Muscle layer of duodenum (tissue), 2 donors: ENCODE measurements around the gene RUNX3.
"Not testable (repeated sequence)": the region's sequence is repeated elsewhere in the genome, so short reads cannot be mapped to it uniquely, and the experiment has no call there.

Experiments used
- H3K27ac ChIP-seq: one replicate; pipeline ENCODE4 v1.7.0; 2013; ENCODE audit warnings: mild to moderate bottlenecking, low read length
- H3K27me3 ChIP-seq: one replicate; pipeline ENCODE4 v1.7.0; 2013; ENCODE audit warnings: low read depth, mild to moderate bottlenecking, control low read depth, low read length
- H3K36me3 ChIP-seq, 2 donors: one replicate each; pipeline ENCODE4 v1.7.0; 2013; ENCODE audit warnings: low read length in 2 of 2, control low read depth in 1 of 2, mild to moderate bottlenecking in 1 of 2; ENCODE audit not compliant: insufficient read depth in 2 of 2, control insufficient read depth in 1 of 2
- H3K4me1 ChIP-seq, 2 donors: one replicate each; pipeline ENCODE4 v1.7.0; 2013; ENCODE audit warnings: low read length in 2 of 2, mild to moderate bottlenecking in 2 of 2, control low read depth in 1 of 2, moderate library complexity in 1 of 2; ENCODE audit not compliant: insufficient read depth in 2 of 2, control insufficient read depth in 1 of 2
- H3K4me3 ChIP-seq, 2 donors: one replicate each; pipeline ENCODE4 v1.7.0; 2013; ENCODE audit warnings: low read length in 2 of 2, low read depth in 1 of 2, mild to moderate bottlenecking in 1 of 2
- H3K9me3 ChIP-seq, 2 donors: one replicate each; pipeline ENCODE4 v1.7.0; 2013; ENCODE audit warnings: low read length in 2 of 2, control low read depth in 1 of 2, mild to moderate bottlenecking in 1 of 2; ENCODE audit not compliant: control insufficient read depth in 1 of 2
- donor health status: healthy.

The RUNX3 gene

DNA sequence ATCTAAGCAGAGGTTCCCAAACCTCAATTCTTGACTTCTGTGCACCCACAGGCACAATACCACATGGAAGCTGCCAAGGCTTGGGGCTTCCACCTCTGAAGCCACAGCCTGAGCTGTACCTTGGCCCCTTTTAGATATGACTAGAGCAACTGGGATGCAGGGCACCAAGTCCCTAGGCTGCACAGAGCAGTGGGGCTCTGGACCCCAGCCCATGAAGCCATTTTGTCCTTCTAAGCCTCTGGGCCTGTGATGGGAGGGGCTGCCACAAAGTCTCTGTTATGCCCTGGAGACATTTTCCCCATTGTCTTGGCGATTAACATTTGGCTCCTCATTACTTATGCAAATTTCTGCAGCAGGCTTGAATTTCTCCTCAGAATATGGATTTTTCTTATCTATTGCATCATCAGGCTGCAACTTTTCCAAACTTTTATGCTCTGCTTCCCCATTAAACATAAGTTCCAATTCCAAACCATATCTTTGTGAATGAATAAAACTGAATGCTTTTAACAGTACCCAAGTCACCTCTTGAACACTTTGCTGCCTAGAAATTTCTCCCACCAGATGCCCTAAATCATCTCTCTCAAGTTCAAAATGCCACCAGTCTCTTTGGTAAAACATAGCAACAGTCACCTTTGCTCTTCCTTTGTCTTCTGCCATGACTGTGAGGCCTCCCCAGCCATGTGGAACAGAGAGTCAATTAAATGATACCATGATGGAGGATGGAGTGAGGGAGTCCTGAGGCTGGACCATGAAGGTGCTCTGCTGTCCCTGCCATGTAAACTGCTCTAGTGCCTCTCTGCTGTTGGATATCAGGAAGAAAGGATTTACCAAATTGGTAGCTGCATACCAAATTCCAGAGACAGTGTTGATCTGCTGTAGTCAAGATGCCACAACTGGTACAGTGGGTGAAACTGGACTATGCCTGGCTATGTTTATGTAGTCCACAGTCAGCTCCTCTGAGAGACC is 37.6 kb downstream of the RUNX3 start:
- Histone ChIP-seq H3K4me3 (no peak overlapping the region), H3K36me3 (no peaks in the 10 kb centered on the region), H3K4me1 (no peaks in the 10 kb centered on the region), H3K27me3 (no peaks in the 10 kb centered on the region), H3K9me3 (peaks cover 0 to 8% of the 10 kb centered on the region in 2 donors), H3K27ac (no peak overlapping the region)

DNA sequence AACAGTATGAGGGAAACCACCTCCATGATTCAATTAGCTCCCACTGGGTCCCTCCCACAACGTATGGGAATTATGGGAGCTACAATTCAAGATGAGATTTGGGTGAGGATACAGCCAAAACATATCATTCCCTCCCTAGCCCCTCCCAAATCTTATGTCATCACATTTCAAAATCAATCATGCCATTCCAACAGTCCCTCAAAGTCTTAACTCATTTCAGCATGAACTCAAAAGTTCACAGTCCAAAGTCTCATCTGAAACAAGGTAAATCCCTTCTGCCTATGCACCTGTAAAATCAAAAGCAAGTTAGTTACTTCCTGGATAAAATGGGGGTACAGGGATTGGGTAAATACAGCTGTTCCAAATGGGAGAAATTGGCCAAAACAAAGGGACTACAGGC is 38.7 kb downstream of the RUNX3 start:
- not testable (repeated sequence) for H3K9me3 ChIP-seq, H3K27ac ChIP-seq, H3K27me3 ChIP-seq, H3K4me3 ChIP-seq, H3K36me3 ChIP-seq, H3K4me1 ChIP-seq

DNA sequence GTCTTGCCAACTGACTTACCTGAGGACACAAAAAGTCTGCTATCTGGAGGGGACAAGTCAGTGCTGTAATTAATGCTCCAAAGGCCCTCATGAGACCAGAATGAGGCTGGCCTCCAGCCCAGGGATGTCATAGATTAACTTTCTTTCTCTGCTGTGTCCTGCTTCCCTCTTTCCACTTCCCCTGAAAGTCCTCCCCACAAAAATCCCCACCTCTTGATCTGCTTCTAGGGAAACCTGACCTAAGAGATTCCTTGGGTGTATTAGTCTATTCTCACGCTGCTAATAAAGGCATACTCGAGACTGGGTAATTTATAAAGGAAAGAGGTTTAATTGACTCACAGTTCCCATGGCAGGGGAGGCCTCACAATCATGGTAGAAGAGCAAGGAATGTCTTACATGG is 39.2 kb downstream of the RUNX3 start:
- H3K4me1 ChIP-seq = no peaks in the 10 kb centered on the region
- no peaks in the 10 kb centered on the region for H3K27me3 ChIP-seq
- no peak overlapping the region for H3K27ac ChIP-seq
- H3K4me3 ChIP-seq = no peak overlapping the region
- peaks cover 0 to 8% of the 10 kb centered on the region in 2 donors for H3K9me3 ChIP-seq
- no peaks in the 10 kb centered on the region for H3K36me3 ChIP-seq

DNA sequence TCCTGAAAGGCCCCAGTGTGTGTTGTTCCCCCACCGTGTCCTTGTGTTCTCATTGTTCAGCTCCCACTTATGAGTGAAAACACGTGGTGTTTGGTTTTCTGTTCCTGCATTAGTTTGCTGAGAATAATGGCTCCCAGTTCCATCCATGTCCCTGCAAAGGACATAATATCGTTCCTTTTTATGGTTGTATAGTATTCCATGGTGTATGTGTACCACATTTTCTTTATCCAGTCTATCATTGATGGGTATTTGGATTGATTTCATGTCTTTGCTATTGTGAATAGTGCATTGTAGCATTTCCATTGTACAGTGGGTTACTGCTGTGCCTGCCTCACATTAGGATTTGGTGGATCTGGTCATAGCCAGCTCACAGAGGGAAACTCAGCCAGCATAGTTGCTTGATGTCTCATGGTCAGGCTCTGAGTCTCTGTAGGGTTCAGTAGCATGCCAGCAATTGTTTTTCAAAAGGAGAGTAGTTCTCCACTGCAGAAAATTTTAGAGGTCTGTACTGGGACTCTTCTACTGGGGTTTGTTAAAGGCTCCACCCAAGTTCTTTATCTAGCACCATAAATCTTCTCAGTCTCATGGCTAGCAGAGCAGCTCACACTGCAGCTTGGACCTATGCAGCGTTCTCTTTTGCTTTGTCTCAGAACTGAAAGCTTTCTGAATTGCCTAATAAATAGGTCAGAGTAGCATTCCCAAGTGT is 41.0 kb downstream of the RUNX3 start:
- Histone ChIP-seq H3K27me3 (no peaks in the 10 kb centered on the region), H3K36me3 (no peaks in the 10 kb centered on the region), H3K4me1 (no peaks in the 10 kb centered on the region), H3K4me3 (no peak overlapping the region), H3K9me3 (peaks cover 0 to 8% of the 10 kb centered on the region in 2 donors), H3K27ac (no peak overlapping the region)

DNA sequence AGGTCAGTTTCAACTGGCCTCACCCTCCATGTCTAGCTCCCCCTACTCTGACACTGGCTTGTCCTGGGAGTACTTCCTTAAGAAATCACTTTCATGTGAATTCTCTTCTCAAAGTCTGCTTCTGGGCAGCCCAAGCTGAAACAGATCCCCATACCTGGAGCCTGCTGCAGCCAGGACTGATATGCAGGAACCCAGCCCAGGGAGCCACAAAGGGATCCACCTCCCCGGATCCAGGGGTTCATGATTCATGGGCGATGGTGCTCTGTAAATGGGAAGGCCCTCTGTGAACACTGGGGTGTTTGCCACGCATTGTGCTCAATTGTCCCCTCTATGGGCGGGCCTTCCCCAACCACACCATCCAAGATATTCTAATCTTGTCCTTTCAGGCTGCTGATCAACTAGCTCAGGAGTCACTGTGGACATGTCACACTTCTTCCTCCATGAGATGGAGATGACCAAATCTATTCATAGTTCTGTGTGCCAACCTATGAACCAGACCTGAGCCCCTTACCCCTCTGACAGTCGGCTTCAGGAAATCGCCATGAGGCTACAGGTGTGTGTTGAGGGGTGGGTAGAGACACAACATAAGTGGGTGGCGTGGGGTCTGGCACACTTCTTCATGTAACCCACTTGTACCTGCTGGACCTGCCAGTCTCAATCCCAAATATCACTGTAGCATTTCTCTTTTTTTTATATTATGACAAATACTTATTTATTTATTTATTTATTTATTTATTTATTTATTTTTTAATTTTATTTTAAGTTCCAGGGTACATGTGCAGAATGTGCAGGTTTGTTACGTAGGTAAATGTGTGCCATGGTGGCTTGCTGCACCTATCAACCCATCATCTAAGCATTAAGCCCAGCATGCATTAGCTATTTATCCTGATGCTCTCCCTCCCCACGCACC is 41.8 kb downstream of the RUNX3 start:
- no peaks in the 10 kb centered on the region for H3K36me3 ChIP-seq
- no peak overlapping the region for H3K27ac ChIP-seq
- H3K4me3 ChIP-seq = no peak overlapping the region
- H3K27me3 ChIP-seq = no peaks in the 10 kb centered on the region
- H3K4me1 ChIP-seq = no peaks in the 10 kb centered on the region
- peaks cover 0 to 8% of the 10 kb centered on the region in 2 donors for H3K9me3 ChIP-seq

DNA sequence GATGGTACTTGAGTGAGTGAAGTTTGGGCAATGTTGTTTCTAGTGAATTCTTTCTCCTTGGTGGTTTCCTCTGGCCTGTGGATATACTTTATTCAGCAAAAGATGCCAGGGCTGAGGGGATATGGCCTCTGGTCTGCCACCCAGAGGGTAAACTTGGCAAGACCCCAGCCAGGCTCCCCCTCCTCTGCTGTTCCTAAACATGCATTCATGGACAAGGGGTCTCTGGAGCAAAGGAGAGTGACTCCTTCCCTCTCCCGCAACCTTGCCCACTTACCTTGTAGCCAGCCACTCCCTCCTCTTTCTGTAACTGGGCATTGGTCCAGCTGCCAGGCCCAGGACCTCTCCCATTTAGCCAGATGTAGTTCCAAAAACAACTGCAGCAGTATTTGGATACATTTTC is 43.8 kb downstream of the RUNX3 start:
- H3K4me1 ChIP-seq = no peaks in the 10 kb centered on the region
- no peak overlapping the region for H3K27ac ChIP-seq
- no peaks in the 10 kb centered on the region for H3K36me3 ChIP-seq
- no peak overlapping the region for H3K4me3 ChIP-seq
- peaks cover 0 to 10% of the 10 kb centered on the region in 2 donors for H3K9me3 ChIP-seq
- H3K27me3 ChIP-seq = no peaks in the 10 kb centered on the region

DNA sequence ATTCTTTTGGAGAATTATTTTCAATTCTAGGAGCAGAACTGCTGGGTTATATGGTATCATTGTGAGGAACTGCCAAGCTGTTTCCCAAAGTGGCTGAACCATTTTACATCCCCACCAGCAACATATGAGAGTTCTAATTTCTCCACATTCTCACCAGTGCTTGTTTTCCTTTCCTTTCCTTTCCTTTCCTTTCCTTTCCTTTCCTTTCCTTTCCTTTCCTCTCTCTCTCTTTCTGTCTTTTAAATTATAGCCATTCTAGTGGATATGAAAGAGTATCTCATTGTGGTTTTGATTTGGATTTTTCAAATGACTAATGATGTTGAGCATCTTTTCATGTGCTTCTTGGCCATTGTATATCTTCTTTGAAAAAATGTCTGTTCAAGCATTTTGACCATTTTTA is 45.3 kb downstream of the RUNX3 start:
- H3K9me3 ChIP-seq = peaks cover 0 to 10% of the 10 kb centered on the region in 2 donors
- no peak overlapping the region for H3K4me3 ChIP-seq
- no peaks in the 10 kb centered on the region for H3K27me3 ChIP-seq
- H3K4me1 ChIP-seq = no peaks in the 10 kb centered on the region
- H3K27ac ChIP-seq = no peak overlapping the region
- no peaks in the 10 kb centered on the region for H3K36me3 ChIP-seq

DNA sequence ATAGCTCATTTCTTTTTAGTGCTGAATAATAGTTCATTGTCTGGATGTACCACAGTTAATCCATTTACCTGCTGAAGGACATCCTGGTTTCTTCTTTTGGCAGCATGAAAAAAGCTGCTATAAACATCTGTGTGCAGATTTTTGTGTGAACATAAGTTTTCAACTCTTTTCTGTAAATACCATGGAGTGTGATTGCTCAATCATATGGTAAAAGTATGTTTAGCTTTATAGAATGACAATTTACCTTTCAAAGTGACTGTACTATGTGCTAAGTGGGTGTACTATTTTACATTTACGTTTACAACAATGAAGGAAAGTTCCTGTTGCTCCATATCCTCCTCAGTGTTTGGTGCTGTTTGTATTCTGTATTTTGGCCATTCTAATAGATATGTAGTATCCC is 49.0 kb downstream of the RUNX3 start:
- Histone ChIP-seq H3K27me3 (no peaks in the 10 kb centered on the region), H3K27ac (no peak overlapping the region), H3K9me3 (peaks cover 0 to 6% of the 10 kb centered on the region in 2 donors), H3K36me3 (no peaks in the 10 kb centered on the region), H3K4me1 (no peaks in the 10 kb centered on the region), H3K4me3 (no peak overlapping the region)

DNA sequence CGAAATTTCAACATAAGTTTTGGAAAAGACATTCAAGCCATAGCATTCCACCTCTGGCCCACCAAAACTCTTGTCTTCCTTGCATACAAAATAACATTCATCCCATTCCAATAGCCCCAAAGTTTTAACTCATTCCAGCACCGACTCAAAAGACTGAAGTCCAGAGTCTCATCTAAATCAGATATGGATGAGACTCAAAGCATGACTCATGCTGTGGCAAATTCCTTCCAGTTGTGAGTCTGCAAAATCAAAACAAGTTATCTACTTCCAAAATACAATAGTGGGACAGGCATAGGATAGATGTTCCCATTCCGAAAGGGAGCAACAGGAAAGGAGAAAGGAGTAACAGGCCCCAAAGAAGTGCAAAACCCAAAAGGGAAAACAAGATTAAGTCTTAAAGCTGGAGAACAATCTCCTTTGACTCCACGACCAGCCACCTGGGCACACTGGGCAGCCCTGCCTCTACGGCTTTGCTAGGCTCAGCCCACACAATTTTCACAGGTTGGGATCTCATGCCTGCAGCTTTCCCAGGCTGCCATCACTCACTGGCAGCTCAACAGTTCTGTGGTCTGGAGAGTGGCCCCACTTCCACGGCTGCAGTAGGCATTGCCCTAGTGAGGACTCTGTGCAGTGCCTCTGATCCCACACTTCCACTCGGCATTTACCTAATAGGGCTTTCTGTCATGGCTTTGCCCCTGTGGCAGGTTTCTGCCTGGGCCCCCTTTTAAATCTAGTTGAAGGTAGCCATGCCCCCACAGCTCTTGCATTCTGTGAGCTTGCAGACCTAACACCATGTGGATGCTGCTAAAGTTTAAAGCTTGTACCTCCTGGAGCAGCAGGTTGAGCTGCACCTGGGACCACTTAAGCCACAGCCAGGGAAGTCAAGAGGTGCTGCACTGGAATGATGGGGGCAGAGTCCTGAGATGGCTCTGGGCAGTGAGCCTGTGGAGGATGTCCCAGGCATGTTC is 51.0 kb downstream of the RUNX3 start:
- H3K4me3 ChIP-seq = no peak overlapping the region
- H3K4me1 ChIP-seq = no peaks in the 10 kb centered on the region
- H3K27me3 ChIP-seq = no peaks in the 10 kb centered on the region
- H3K9me3 ChIP-seq = peaks cover 0 to 6% of the 10 kb centered on the region in 2 donors
- H3K36me3 ChIP-seq = no peaks in the 10 kb centered on the region
- H3K27ac ChIP-seq = no peak overlapping the region

DNA sequence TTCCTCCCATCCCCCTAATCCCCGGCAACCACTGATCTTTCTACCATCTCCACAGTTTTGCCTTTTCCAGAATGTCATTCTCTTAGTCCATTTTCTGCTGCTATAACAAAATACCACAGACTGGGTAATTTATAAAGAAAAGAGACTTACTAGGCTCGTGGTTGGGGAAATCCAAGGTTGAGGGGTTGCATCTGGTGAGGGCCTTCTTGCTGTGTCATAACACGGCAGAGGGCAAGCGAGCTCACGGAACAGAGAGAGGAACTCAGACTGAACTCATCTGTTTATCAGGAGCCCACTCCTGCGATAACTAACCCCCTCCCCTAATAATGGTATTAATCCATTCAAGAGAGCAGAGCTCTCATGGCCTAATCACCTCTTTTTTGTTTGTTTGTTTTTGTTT is 52.0 kb downstream of the RUNX3 start:
- H3K4me1 ChIP-seq = no peaks in the 10 kb centered on the region
- no peaks in the 10 kb centered on the region for H3K27me3 ChIP-seq
- peaks cover 0 to 6% of the 10 kb centered on the region in 2 donors for H3K9me3 ChIP-seq
- H3K36me3 ChIP-seq = no peaks in the 10 kb centered on the region
- no peak overlapping the region for H3K4me3 ChIP-seq
- H3K27ac ChIP-seq = no peak overlapping the region
